GM23338 (cell line): ENCODE results near the gene ZP3. TPM values are rescaled to one million over a fixed set of nuclear protein-coding genes. Genes with fewer than 3 reads are reported as not detected.
"Not testable (repeated sequence)": the region's sequence is repeated elsewhere in the genome, so short reads cannot be mapped to it uniquely, and the experiment has no call there.

ENCODE experiments used
- ATAC-seq: fragments of 200-7000 bp; cut with Tn5 transposase; 3 replicates; pipeline ENCODE4 v1.9.1; 2020
- DNase-seq: peaks from one replicate; pipeline ENCODE4 v3.0.0-alpha.2; 2015; ENCODE audit warnings: low spot score
- H2AFZ ChIP-seq: fragments of 200-600 bp; sonication (generic); 2 replicates; pipeline ENCODE4 v1.8.0; 2016; ENCODE audit warnings: antibody characterized with exemption, mild to moderate bottlenecking, moderate library complexity
- H3F3A ChIP-seq: fragments of 200-600 bp; sonication (generic); replicated peaks from 2 replicates; pipeline ENCODE4 v1.8.0; 2017; ENCODE audit warnings: antibody characterized with exemption, mixed run types, low read depth
- H3K27ac ChIP-seq: fragments of 200-600 bp; sonication (generic); 2 replicates; pipeline ENCODE4 v1.6.1; 2016; ENCODE audit warnings: low read depth
- H3K27me3 ChIP-seq: fragments of 200-600 bp; sonication (generic); 2 replicates; pipeline ENCODE4 v1.8.0; 2016; ENCODE audit warnings: mild to moderate bottlenecking, mixed run types, moderate library complexity; ENCODE audit not compliant: insufficient read depth
- H3K36me3 ChIP-seq: fragments of 200-600 bp; sonication (generic); 2 replicates; pipeline ENCODE4 v1.8.0; 2016; ENCODE audit warnings: mild to moderate bottlenecking; ENCODE audit not compliant: insufficient read depth
- H3K4me1 ChIP-seq: fragments of 200-600 bp; sonication (generic); 2 replicates; pipeline ENCODE4 v1.8.0; 2016; ENCODE audit warnings: mild to moderate bottlenecking, moderate library complexity; ENCODE audit not compliant: insufficient read depth
- H3K4me2 ChIP-seq: fragments of 200-600 bp; sonication (generic); 2 replicates; pipeline ENCODE4 v1.7.1; 2017; ENCODE audit warnings: mixed run types
- H3K4me3 ChIP-seq: fragments of 200-600 bp; sonication (generic); 2 replicates; pipeline ENCODE4 v1.6.1; 2016; ENCODE audit warnings: mixed run types
- H3K79me2 ChIP-seq: fragments of 200-600 bp; sonication (generic); replicated peaks from 2 replicates; pipeline ENCODE4 v1.8.0; 2017; ENCODE audit warnings: mild to moderate bottlenecking; ENCODE audit not compliant: insufficient read depth
- H3K9me2 ChIP-seq: fragments of 200-600 bp; sonication (generic); 2 replicates; pipeline ENCODE4 v1.8.0; 2017; ENCODE audit not compliant: insufficient read depth
- H4K20me1 ChIP-seq: fragments of 200-600 bp; sonication (generic); replicated peaks from 2 replicates; pipeline ENCODE4 v1.8.0; 2017; ENCODE audit warnings: mild to moderate bottlenecking; ENCODE audit not compliant: insufficient read depth
- H3K27ac Mint-ChIP-seq: 2 replicates; pipeline ENCODE4 v1.8.0; 2020; ENCODE audit warnings: inconsistent platforms, mild to moderate bottlenecking, moderate library complexity, mixed read lengths
- H3K27me3 Mint-ChIP-seq: 3 replicates; pipeline ENCODE4 v1.8.0; 2022; ENCODE audit warnings: low read depth, mild to moderate bottlenecking, moderate library complexity, mixed read lengths, inconsistent platforms; ENCODE audit not compliant: insufficient read depth, poor library complexity
- H3K36me3 Mint-ChIP-seq: 3 replicates; pipeline ENCODE4 v1.8.0; 2021; ENCODE audit warnings: low read depth, mild to moderate bottlenecking, inconsistent platforms, moderate library complexity, mixed read lengths
- H3K4me1 Mint-ChIP-seq: 3 replicates; pipeline ENCODE4 v1.8.0; 2020; ENCODE audit warnings: mild to moderate bottlenecking, inconsistent platforms, mixed read lengths
- H3K4me3 Mint-ChIP-seq: 3 replicates; pipeline ENCODE4 v1.8.0; 2021; ENCODE audit warnings: moderate library complexity, mild to moderate bottlenecking, inconsistent platforms, mixed read lengths
- H3K9me3 Mint-ChIP-seq: 3 replicates; pipeline ENCODE4 v1.8.0; 2020; ENCODE audit warnings: moderate library complexity, mild to moderate bottlenecking, inconsistent platforms, mixed read lengths
- EZH2 ChIP-seq: fragments of 200-600 bp; sonication (generic); IDR thresholded peaks from one replicate; pipeline ENCODE4 v1.8.0; 2017; ENCODE audit warnings: antibody characterized with exemption, mild to moderate bottlenecking, low read depth; ENCODE audit not compliant: unreplicated experiment
- EZH2phosphoT487 ChIP-seq: fragments of 200-600 bp; sonication (generic); IDR thresholded peaks from one replicate; pipeline ENCODE4 v1.8.1; 2018; ENCODE audit warnings: antibody characterized with exemption; ENCODE audit not compliant: unreplicated experiment
- STAT1 ChIP-seq: IDR thresholded peaks from one replicate; pipeline ENCODE4 v1.6.1; 2016; ENCODE audit warnings: antibody characterized with exemption; ENCODE audit not compliant: unreplicated experiment
- ZNF114 ChIP-seq: fragments of 250-450 bp; sonication (Bioruptor Pico); IDR thresholded peaks from 2 replicates; pipeline ENCODE4 v1.5.0; 2020; ENCODE audit warnings: mild to moderate bottlenecking, moderate library complexity
- polyA plus RNA-seq: library from polyadenylated mRNA; unstranded; fragments of >200 nt; fragmentation: Nextera tagmentation; extraction: Ambion mirVana; gene quantifications from 2 replicates; pipeline ENCODE4 v1.2.1, GENCODE V29; 2016
- total RNA-seq: library from RNA; depleted of rRNA; stranded (reverse); fragments of >200 nt; shearing (Covaris generic); gene quantifications from 2 replicates; pipeline ENCODE4 v1.2.3, GENCODE V29; 2014
- TF ChIP-seq, protein P1 (sequence below): fragments of 250-450 bp; sonication (Bioruptor Pico); IDR thresholded peaks from 2 replicates; pipeline ENCODE4 v1.5.0; 2020; ENCODE audit warnings: mild to moderate bottlenecking, moderate library complexity
- TF ChIP-seq, protein P2 (sequence below), 2 experiments: fragments of 200-600 bp in 1 of 2; sonication (generic) in 1 of 2; conservative IDR thresholded peaks; 2 replicates each; pipeline versions ENCODE4 v1.5.1 to v1.6.1; 2016 to 2017; ENCODE audit warnings: antibody characterized with exemption in 2 of 2, low read depth in 2 of 2, mild to moderate bottlenecking in 2 of 2, moderate library complexity in 1 of 2

ZP3 gene
- total and polyA plus RNA-seq, 2 experiments from 2014 or later: 5.1 to 9.6 TPM

DNA sequence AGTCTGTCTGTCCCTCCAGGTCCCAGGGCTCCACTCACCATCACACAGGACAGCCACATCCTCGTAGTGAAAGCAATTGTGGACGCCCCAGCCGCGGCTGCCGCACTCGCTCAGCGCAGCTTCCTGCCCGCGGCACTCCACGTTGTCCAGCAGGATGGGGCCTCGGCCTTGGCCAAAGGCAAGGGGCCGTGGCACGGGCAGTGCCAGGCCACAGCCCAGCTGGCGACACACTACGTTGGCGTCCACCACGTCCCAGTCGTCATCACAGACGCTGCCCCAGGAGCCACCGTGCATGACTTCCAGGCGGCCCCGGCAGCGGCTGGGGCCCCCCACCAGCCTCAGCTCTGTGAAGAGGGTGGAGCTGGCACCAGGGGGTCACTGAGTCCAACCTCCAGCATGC, 24.5 kb upstream of the ZP3 start:
- H3K27ac ChIP-seq: no peak overlapping the region
- Mint-ChIP-seq H3K9me3 (no peaks in the 10 kb centered on the region), H3K4me3 (no peak overlapping the region), H3K36me3 (no peaks in the 10 kb centered on the region; the same call in 2 of the 3 replicates), H3K4me1 (peaks cover 22% of the 10 kb centered on the region), H3K27ac (no peak overlapping the region), H3K27me3 (peaks cover 26% of the 10 kb centered on the region)
- H4K20me1 ChIP-seq: no peaks in the 10 kb centered on the region
- no peak overlapping the region for H2AFZ ChIP-seq
- peaks cover 19% of the 10 kb centered on the region for H3F3A ChIP-seq
- TF ChIP-seq ZNF114 (CRISPR knock-in tag) (no peak), EZH2 (no peak), STAT1 (no peak), EZH2phosphoT487 (no peak)
- TF ChIP-seq, protein P1, sequence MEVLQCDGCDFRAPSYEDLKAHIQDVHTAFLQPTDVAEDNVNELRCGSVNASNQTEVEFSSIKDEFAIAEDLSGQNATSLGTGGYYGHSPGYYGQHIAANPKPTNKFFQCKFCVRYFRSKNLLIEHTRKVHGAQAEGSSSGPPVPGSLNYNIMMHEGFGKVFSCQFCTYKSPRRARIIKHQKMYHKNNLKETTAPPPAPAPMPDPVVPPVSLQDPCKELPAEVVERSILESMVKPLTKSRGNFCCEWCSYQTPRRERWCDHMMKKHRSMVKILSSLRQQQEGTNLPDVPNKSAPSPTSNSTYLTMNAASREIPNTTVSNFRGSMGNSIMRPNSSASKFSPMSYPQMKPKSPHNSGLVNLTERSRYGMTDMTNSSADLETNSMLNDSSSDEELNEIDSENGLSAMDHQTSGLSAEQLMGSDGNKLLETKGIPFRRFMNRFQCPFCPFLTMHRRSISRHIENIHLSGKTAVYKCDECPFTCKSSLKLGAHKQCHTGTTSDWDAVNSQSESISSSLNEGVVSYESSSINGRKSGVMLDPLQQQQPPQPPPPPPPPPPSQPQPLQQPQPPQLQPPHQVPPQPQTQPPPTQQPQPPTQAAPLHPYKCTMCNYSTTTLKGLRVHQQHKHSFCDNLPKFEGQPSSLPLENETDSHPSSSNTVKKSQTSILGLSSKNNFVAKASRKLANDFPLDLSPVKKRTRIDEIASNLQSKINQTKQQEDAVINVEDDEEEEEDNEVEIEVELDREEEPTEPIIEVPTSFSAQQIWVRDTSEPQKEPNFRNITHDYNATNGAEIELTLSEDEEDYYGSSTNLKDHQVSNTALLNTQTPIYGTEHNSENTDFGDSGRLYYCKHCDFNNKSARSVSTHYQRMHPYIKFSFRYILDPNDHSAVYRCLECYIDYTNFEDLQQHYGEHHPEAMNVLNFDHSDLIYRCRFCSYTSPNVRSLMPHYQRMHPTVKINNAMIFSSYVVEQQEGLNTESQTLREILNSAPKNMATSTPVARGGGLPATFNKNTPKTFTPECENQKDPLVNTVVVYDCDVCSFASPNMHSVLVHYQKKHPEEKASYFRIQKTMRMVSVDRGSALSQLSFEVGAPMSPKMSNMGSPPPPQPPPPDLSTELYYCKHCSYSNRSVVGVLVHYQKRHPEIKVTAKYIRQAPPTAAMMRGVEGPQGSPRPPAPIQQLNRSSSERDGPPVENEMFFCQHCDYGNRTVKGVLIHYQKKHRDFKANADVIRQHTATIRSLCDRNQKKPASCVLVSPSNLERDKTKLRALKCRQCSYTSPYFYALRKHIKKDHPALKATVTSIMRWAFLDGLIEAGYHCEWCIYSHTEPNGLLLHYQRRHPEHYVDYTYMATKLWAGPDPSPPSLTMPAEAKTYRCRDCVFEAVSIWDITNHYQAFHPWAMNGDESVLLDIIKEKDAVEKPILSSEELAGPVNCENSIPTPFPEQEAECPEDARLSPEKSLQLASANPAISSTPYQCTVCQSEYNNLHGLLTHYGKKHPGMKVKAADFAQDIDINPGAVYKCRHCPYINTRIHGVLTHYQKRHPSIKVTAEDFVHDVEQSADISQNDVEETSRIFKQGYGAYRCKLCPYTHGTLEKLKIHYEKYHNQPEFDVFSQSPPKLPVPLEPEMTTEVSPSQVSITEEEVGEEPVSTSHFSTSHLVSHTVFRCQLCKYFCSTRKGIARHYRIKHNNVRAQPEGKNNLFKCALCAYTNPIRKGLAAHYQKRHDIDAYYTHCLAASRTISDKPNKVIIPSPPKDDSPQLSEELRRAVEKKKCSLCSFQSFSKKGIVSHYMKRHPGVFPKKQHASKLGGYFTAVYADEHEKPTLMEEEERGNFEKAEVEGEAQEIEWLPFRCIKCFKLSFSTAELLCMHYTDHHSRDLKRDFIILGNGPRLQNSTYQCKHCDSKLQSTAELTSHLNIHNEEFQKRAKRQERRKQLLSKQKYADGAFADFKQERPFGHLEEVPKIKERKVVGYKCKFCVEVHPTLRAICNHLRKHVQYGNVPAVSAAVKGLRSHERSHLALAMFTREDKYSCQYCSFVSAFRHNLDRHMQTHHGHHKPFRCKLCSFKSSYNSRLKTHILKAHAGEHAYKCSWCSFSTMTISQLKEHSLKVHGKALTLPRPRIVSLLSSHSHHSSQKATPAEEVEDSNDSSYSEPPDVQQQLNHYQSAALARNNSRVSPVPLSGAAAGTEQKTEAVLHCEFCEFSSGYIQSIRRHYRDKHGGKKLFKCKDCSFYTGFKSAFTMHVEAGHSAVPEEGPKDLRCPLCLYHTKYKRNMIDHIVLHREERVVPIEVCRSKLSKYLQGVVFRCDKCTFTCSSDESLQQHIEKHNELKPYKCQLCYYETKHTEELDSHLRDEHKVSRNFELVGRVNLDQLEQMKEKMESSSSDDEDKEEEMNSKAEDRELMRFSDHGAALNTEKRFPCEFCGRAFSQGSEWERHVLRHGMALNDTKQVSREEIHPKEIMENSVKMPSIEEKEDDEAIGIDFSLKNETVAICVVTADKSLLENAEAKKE: no peak
- TF ChIP-seq, protein P2, sequence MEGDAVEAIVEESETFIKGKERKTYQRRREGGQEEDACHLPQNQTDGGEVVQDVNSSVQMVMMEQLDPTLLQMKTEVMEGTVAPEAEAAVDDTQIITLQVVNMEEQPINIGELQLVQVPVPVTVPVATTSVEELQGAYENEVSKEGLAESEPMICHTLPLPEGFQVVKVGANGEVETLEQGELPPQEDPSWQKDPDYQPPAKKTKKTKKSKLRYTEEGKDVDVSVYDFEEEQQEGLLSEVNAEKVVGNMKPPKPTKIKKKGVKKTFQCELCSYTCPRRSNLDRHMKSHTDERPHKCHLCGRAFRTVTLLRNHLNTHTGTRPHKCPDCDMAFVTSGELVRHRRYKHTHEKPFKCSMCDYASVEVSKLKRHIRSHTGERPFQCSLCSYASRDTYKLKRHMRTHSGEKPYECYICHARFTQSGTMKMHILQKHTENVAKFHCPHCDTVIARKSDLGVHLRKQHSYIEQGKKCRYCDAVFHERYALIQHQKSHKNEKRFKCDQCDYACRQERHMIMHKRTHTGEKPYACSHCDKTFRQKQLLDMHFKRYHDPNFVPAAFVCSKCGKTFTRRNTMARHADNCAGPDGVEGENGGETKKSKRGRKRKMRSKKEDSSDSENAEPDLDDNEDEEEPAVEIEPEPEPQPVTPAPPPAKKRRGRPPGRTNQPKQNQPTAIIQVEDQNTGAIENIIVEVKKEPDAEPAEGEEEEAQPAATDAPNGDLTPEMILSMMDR (conservative IDR thresholded peaks at IDR 0.05; ENCODE audit: low read depth in 2 of 2): no peak
- peaks cover 21% of the 10 kb centered on the region for H3K4me1 ChIP-seq
- no peak overlapping the region for H3K4me2 ChIP-seq
- no peak overlapping the region for H3K4me3 ChIP-seq
- no peak for ATAC-seq
- H3K79me2 ChIP-seq: no peaks in the 10 kb centered on the region
- H3K9me2 ChIP-seq: no peaks in the 10 kb centered on the region
- peaks cover 7% of the 10 kb centered on the region for H3K27me3 ChIP-seq
- no peaks in the 10 kb centered on the region for H3K36me3 ChIP-seq
- DNase-seq: no peak

DNA sequence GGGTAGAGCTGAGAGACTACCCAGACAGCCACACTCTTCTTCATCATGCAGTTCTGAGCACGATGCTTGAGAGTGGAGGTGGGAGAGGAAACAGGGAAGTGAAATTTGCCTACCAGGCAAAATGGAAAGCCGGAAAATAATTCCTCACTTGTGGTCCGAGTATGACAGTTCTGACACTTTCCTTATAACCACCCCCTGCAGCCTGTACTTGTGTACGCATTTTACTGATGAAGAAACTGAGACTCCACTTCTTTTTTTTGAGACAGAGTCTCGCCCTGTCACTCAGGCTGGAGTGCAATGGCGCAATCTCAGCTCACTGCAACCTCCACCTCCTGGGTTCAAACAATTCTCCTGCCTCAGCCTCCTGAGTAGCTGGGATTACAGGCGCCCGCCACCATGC, 21.7 kb upstream of the ZP3 start:
- H3K27ac ChIP-seq, H4K20me1 ChIP-seq, H3F3A ChIP-seq, DNase-seq, H3K4me1 ChIP-seq, H3K27ac Mint-ChIP-seq, H3K4me3 ChIP-seq, H3K27me3 ChIP-seq, H2AFZ ChIP-seq, ATAC-seq, H3K79me2 ChIP-seq, H3K36me3 ChIP-seq, H3K9me3 Mint-ChIP-seq, H3K9me2 ChIP-seq, H3K4me2 ChIP-seq, H3K4me3 Mint-ChIP-seq, H3K36me3 Mint-ChIP-seq: not testable (repeated sequence)
- Mint-ChIP-seq H3K27me3 (peaks cover 19% of the 10 kb centered on the region), H3K4me1 (peaks cover 11% of the 10 kb centered on the region)
